ENCODE measurements around the gene TUBG1. TPM values are rescaled to one million over a fixed set of nuclear protein-coding genes. Genes with fewer than 3 reads are reported as not detected.
"Not testable (repeated sequence)": the region's sequence is repeated elsewhere in the genome, so short reads cannot be mapped to it uniquely, and the experiment has no call there.

The TUBG1 gene
- polyA plus RNA-seq, 1 donor (not counting 4 experiments of a cell fraction or from before 2014, with no cell fraction given) = 54.8 TPM

- dilution Hi-C loops (cut with MboI; ENCODE audit: extremely low pct_ligation_motif_present, low sequenced_read_pairs) = loop anchor here (10.0 kb wide), 1 partner anchor 57 kb away; no protein-coding TSS in a partner anchor
- Histone ChIP-seq H3K27me3 (ENCODE audit: control insufficient read depth, extremely low read depth, insufficient read depth, low read length) (no peaks in the 10 kb centered on the region), H4K20me1 (ENCODE audit: control insufficient read depth, extremely low read depth, insufficient read depth, low read length) (no peaks in the 10 kb centered on the region), H2AFZ (ENCODE audit: control insufficient read depth, low read length) (no peak overlapping the region), H3K9me1 (ENCODE audit: control insufficient read depth, extremely low read depth, insufficient read depth, low read length) (no peaks in the 10 kb centered on the region), H3K4me3 (ENCODE audit: control insufficient read depth in 2 of 3, extremely low read depth in 1 of 3, insufficient read depth in 2 of 3, low read depth in 1 of 3, low read length in 3 of 3) (peak overlapping the region; percentile 80 to 100 (median 98)), H3K36me3 (ENCODE audit: control insufficient read depth in 2 of 2, extremely low read depth in 1 of 2, insufficient read depth in 2 of 2, low read length in 2 of 2) (peaks cover 11 to 13% of the 10 kb centered on the region in 2 experiments), H3K9me3 (ENCODE audit: control insufficient read depth, low read depth, low read length) (no peaks in the 10 kb centered on the region), H3K27ac (ENCODE audit: control insufficient read depth, insufficient read depth, low read length) (peak overlapping the region; percentile 37), H3K79me2 (ENCODE audit: control insufficient read depth, insufficient read depth, low read length) (peaks cover 65% of the 10 kb centered on the region), H3K4me2 (ENCODE audit: control insufficient read depth, extremely low read depth, insufficient read depth, low read depth, low read length) (peak overlapping the region; percentile 99), H3K4me1 (ENCODE audit: control insufficient read depth, extremely low read depth, insufficient read depth, low read length) (peaks cover 18% of the 10 kb centered on the region), H3K9ac (ENCODE audit: control insufficient read depth, extremely low read depth, insufficient read depth, low read length) (peak overlapping the region; percentile 34)
- DNase-seq (ENCODE audit: low read depth, low spot score) (no peak), FAIRE-seq (no peak)
- TF ChIP-seq, protein P1, sequence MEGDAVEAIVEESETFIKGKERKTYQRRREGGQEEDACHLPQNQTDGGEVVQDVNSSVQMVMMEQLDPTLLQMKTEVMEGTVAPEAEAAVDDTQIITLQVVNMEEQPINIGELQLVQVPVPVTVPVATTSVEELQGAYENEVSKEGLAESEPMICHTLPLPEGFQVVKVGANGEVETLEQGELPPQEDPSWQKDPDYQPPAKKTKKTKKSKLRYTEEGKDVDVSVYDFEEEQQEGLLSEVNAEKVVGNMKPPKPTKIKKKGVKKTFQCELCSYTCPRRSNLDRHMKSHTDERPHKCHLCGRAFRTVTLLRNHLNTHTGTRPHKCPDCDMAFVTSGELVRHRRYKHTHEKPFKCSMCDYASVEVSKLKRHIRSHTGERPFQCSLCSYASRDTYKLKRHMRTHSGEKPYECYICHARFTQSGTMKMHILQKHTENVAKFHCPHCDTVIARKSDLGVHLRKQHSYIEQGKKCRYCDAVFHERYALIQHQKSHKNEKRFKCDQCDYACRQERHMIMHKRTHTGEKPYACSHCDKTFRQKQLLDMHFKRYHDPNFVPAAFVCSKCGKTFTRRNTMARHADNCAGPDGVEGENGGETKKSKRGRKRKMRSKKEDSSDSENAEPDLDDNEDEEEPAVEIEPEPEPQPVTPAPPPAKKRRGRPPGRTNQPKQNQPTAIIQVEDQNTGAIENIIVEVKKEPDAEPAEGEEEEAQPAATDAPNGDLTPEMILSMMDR (optimal IDR thresholded peaks at IDR 0.05 in 1 of 3, IDR thresholded peaks at IDR 0.05 in 1 of 3, conservative IDR thresholded peaks at IDR 0.05 in 1 of 3; ENCODE audit: extremely low read depth in 1 of 3, insufficient read depth in 2 of 3, low read length in 3 of 3) = no peak
- TF ChIP-seq EZH2 (IDR thresholded peaks at IDR 0.05; ENCODE audit: low read length) = no peak
These were observed 1.7 kb upstream of the TUBG1 start for GRCh38 chr17:42607769-42608168.

DNA sequence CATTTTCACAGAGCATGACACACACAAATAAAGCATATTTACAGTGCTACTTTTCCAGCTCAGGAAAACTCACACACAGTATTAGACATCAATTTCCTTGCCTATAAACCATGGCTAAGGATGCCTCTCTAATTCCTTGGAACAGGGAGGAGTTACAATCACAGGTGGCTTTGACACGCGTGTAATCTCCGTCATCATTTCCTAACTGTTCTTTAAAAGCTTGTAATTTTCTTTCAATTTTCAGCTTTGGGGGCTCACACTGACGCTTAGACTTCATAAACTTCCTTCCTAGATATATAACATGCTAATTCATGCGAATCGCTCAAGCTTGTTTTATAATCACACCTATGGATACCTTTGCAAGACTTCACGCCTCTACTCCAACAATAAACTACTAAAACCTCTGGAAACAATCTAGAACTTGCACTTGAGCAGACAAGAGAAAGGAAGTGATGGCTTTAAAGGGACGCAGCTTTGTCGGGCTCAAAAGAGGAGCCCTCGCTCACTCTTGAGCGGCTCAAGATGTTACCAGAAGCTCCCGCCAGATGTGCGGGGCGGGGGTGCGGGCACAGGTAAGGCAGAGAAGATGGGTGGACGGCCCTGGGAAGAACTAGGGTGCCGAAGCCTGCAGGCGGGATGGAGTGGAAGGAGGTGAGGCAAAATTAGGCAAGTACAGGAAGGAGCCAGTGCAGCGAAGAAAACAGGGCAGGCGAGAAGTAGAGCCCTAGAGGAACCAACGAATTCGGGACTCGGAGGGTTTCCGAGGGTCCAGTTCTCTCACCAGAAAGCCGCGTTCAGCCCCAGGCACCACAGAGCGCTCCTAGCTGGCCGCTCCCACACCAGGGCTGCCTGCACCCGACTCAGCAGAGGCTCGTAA lies 940 bp upstream of the TUBG1 start:
- peak overlapping the region; percentile 85 for H2AFZ ChIP-seq (ENCODE audit: control insufficient read depth, low read length)
- DNase-seq (ENCODE audit: low read depth, low spot score) = no peak
- H3K9me1 ChIP-seq (ENCODE audit: control insufficient read depth, extremely low read depth, insufficient read depth, low read length) = no peaks in the 10 kb centered on the region
- peak overlapping the region; percentile 99 for H3K4me2 ChIP-seq (ENCODE audit: control insufficient read depth, extremely low read depth, insufficient read depth, low read depth, low read length)
- dilution Hi-C loops (cut with MboI; ENCODE audit: extremely low pct_ligation_motif_present, low sequenced_read_pairs) = loop anchor here (10.0 kb wide), 1 partner anchor 56 kb away; no protein-coding TSS in a partner anchor
- H3K79me2 ChIP-seq (ENCODE audit: control insufficient read depth, insufficient read depth, low read length) = peaks cover 58% of the 10 kb centered on the region
- no peaks in the 10 kb centered on the region for H3K27me3 ChIP-seq (ENCODE audit: control insufficient read depth, extremely low read depth, insufficient read depth, low read length)
- H3K4me1 ChIP-seq (ENCODE audit: control insufficient read depth, extremely low read depth, insufficient read depth, low read length) = peaks cover 18% of the 10 kb centered on the region
- H4K20me1 ChIP-seq (ENCODE audit: control insufficient read depth, extremely low read depth, insufficient read depth, low read length) = no peaks in the 10 kb centered on the region
- H3K9ac ChIP-seq (ENCODE audit: control insufficient read depth, extremely low read depth, insufficient read depth, low read length) = peak overlapping the region; percentile 96
- H3K9me3 ChIP-seq (ENCODE audit: control insufficient read depth, low read depth, low read length) = no peaks in the 10 kb centered on the region
- peaks cover 15 to 17% of the 10 kb centered on the region in 2 experiments for H3K36me3 ChIP-seq (ENCODE audit: control insufficient read depth in 2 of 2, extremely low read depth in 1 of 2, insufficient read depth in 2 of 2, low read length in 2 of 2)
- TF ChIP-seq EZH2 (IDR thresholded peaks at IDR 0.05; ENCODE audit: low read length) = no peak
- TF ChIP-seq, protein P1 (optimal IDR thresholded peaks at IDR 0.05 in 1 of 3, IDR thresholded peaks at IDR 0.05 in 1 of 3, conservative IDR thresholded peaks at IDR 0.05 in 1 of 3; ENCODE audit: extremely low read depth in 1 of 3, insufficient read depth in 2 of 3, low read length in 3 of 3) = no peak
- H3K27ac ChIP-seq (ENCODE audit: control insufficient read depth, insufficient read depth, low read length) = peak overlapping the region; percentile 89
- FAIRE-seq = no peak
- peak overlapping the region; percentile 80 to 100 (median 98) for H3K4me3 ChIP-seq (ENCODE audit: control insufficient read depth in 2 of 3, extremely low read depth in 1 of 3, insufficient read depth in 2 of 3, low read depth in 1 of 3, low read length in 3 of 3)

- peak overlapping the region; percentile 79 for H2AFZ ChIP-seq (ENCODE audit: control insufficient read depth, low read length)
- not testable (repeated sequence) for H3K9me3 ChIP-seq (ENCODE audit: control insufficient read depth, low read depth, low read length); H3K27me3 ChIP-seq (ENCODE audit: control insufficient read depth, extremely low read depth, insufficient read depth, low read length); H3K9me1 ChIP-seq (ENCODE audit: control insufficient read depth, extremely low read depth, insufficient read depth, low read length); DNase-seq (ENCODE audit: low read depth, low spot score); FAIRE-seq; H4K20me1 ChIP-seq (ENCODE audit: control insufficient read depth, extremely low read depth, insufficient read depth, low read length)
- peak overlapping the region; percentile 47 for H3K27ac ChIP-seq (ENCODE audit: control insufficient read depth, insufficient read depth, low read length)
- H3K4me3 ChIP-seq (ENCODE audit: control insufficient read depth in 2 of 3, extremely low read depth in 1 of 3, insufficient read depth in 2 of 3, low read depth in 1 of 3, low read length in 3 of 3) = peak overlapping the region; percentile 63 to 98 (median 80)
- dilution Hi-C loops (cut with MboI; ENCODE audit: extremely low pct_ligation_motif_present, low sequenced_read_pairs) = loop anchor here (10.0 kb wide), 1 partner anchor 55 kb away; no protein-coding TSS in a partner anchor
- peaks cover 23 to 28% of the 10 kb centered on the region in 2 experiments for H3K36me3 ChIP-seq (ENCODE audit: control insufficient read depth in 2 of 2, extremely low read depth in 1 of 2, insufficient read depth in 2 of 2, low read length in 2 of 2)
- H3K4me1 ChIP-seq (ENCODE audit: control insufficient read depth, extremely low read depth, insufficient read depth, low read length) = peaks cover 18% of the 10 kb centered on the region
- peak overlapping the region; percentile 83 for H3K4me2 ChIP-seq (ENCODE audit: control insufficient read depth, extremely low read depth, insufficient read depth, low read depth, low read length)
- H3K9ac ChIP-seq (ENCODE audit: control insufficient read depth, extremely low read depth, insufficient read depth, low read length) = peak overlapping the region; percentile 71
- H3K79me2 ChIP-seq (ENCODE audit: control insufficient read depth, insufficient read depth, low read length) = peaks cover 46% of the 10 kb centered on the region
These were observed 625 bp downstream of the TUBG1 start for GRCh38 chr17:42609814-42610801.

All from keratinocyte (primary cell).